HEK293T (cell line): Measurements from ENCODE around the gene CRYZL1.

Source experiments
- CTCF ChIA-PET: fragments of 350-600 bp; formaldehyde crosslinking; extraction: SDS; loops from one replicate; lab custom pipeline; 2021; ENCODE audit warnings: antibody characterized with exemption, inconsistent platforms; lab: Yijun Ruan, JAX
- POLR2A ChIA-PET: fragments of 350-600 bp; formaldehyde crosslinking; extraction: SDS; loops from one replicate; lab custom pipeline; 2020; ENCODE audit warnings: antibody characterized with exemption, inconsistent platforms; lab: Yijun Ruan, JAX
- DNase-seq: peaks from one replicate; pipeline ENCODE4 v3.0.0; 2012; ENCODE audit warnings: mixed read lengths; ENCODE audit errors: extremely low spot score
- ARNT ChIP-seq: fragments of 450-650 bp; IDR thresholded peaks from 2 replicates; pipeline ENCODE4 v1.6.1; 2017; ENCODE audit warnings: mild to moderate bottlenecking
- BHLHE40 ChIP-seq: fragments of 450-650 bp; IDR thresholded peaks from 2 replicates; pipeline ENCODE4 v1.6.1; 2016; ENCODE audit warnings: mild to moderate bottlenecking, moderate library complexity, borderline replicate concordance
- CTBP1 ChIP-seq: fragments of 450-650 bp; IDR thresholded peaks from 2 replicates; pipeline ENCODE4 v1.6.1; 2016; ENCODE audit warnings: borderline replicate concordance
- ELF4 ChIP-seq: fragments of 450-650 bp; IDR thresholded peaks from 2 replicates; pipeline ENCODE4 v1.6.1; 2017; ENCODE audit warnings: antibody characterized with exemption
- FOXA1 ChIP-seq: fragments of 450-650 bp; IDR thresholded peaks from 2 replicates; pipeline ENCODE4 v1.6.1; 2016; ENCODE audit warnings: mild to moderate bottlenecking
- FOXK2 ChIP-seq: fragments of 450-650 bp; IDR thresholded peaks from 2 replicates; pipeline ENCODE4 v1.6.1; 2016; ENCODE audit warnings: mild to moderate bottlenecking
- FOXM1 ChIP-seq: fragments of 450-650 bp; IDR thresholded peaks from 2 replicates; pipeline ENCODE4 v1.6.1; 2017; ENCODE audit warnings: mild to moderate bottlenecking, borderline replicate concordance
- HDGF ChIP-seq: fragments of 450-650 bp; IDR thresholded peaks from 2 replicates; pipeline ENCODE4 v1.6.1; 2017; ENCODE audit warnings: antibody characterized with exemption, borderline replicate concordance
- L3MBTL2 ChIP-seq: fragments of 450-650 bp; conservative IDR thresholded peaks from 2 replicates; pipeline ENCODE4 v1.6.1; 2016; ENCODE audit warnings: mild to moderate bottlenecking
- LEF1 ChIP-seq: fragments of 450-650 bp; IDR thresholded peaks from 2 replicates; pipeline ENCODE4 v1.6.1; 2017; ENCODE audit warnings: mild to moderate bottlenecking, borderline replicate concordance
- NFRKB ChIP-seq: fragments of 450-650 bp; IDR thresholded peaks from 2 replicates; pipeline ENCODE4 v1.6.1; 2016; ENCODE audit warnings: mild to moderate bottlenecking, moderate library complexity
- PKNOX1 ChIP-seq: fragments of 450-650 bp; IDR thresholded peaks from 2 replicates; pipeline ENCODE4 v1.6.1; 2016
- SP1 ChIP-seq: fragments of 450-650 bp; IDR thresholded peaks from 2 replicates; pipeline ENCODE4 v1.6.1; 2017
- SUZ12 ChIP-seq: fragments of 450-650 bp; IDR thresholded peaks from 2 replicates; pipeline ENCODE4 v1.6.1; 2016; ENCODE audit warnings: mild to moderate bottlenecking
- TARDBP ChIP-seq: fragments of 450-650 bp; IDR thresholded peaks from 2 replicates; pipeline ENCODE4 v1.6.1; 2016
- ZNF384 ChIP-seq: fragments of 450-650 bp; IDR thresholded peaks from 2 replicates; pipeline ENCODE4 v1.6.1; 2016

Gene CRYZL1

GRCh38 chr21:33569991-33570390, 71.5 kb downstream of the CRYZL1 start:
- DNase-seq, result no peak
- CTCF ChIA-PET, result no interaction called here
- TF ChIP-seq ARNT (no peak), FOXK2 (no peak), LEF1 (no peak), ZNF384 (no peak), FOXA1 (no peak)
- POLR2A ChIA-PET, result no interaction called here

- ChIA-PET CTCF (no interaction called here), POLR2A (no interaction called here)
- DNase-seq, result no peak
- TF ChIP-seq FOXM1 (no peak), FOXK2 (no peak), NFRKB (no peak), LEF1 (no peak), CTBP1 (no peak), SP1 (no peak), ZNF384 (no peak), HDGF (no peak), TARDBP (no peak)
These were observed 73.1 kb downstream of the CRYZL1 start for GRCh38 chr21:33568448-33568847.

GRCh38 chr21:33567914-33568313, 73.6 kb downstream of the CRYZL1 start:
- CTCF ChIA-PET, result no interaction called here
- DNase-seq, result no peak
- TF ChIP-seq SP1 (no peak), FOXM1 (no peak), HDGF (no peak), NFRKB (no peak), FOXA1 (no peak)
- POLR2A ChIA-PET, result no interaction called here

- POLR2A ChIA-PET, result no interaction called here
- DNase-seq, result no peak
- CTCF ChIA-PET, result no interaction called here
- TF ChIP-seq SP1 (no peak), FOXA1 (no peak), CTBP1 (no peak), FOXK2 (no peak), ZNF384 (no peak), NFRKB (no peak), FOXM1 (no peak), BHLHE40 (no peak), LEF1 (no peak), SUZ12 (no peak), HDGF (no peak), TARDBP (no peak)
These were observed 75.0 kb downstream of the CRYZL1 start for GRCh38 chr21:33566514-33566913.

- no peak for DNase-seq
- ChIA-PET POLR2A (no interaction called here), CTCF (interaction anchor here (0.6 kb wide), 2 partner anchors 850 to 961 kb away, joined by 3 to 4 read pairs; no protein-coding TSS in a partner anchor)
- TF ChIP-seq ZNF384, result no peak
These were observed 79.2 kb downstream of the CRYZL1 start for GRCh38 chr21:33562389-33562788.

GRCh38 chr21:33561373-33561772, 80.2 kb downstream of the CRYZL1 start:
- ChIA-PET CTCF (no interaction called here), POLR2A (no interaction called here)
- no peak for DNase-seq
- TF ChIP-seq ARNT (no peak), TARDBP (no peak), ELF4 (no peak), NFRKB (no peak), FOXK2 (no peak), SUZ12 (no peak), L3MBTL2 (no peak), CTBP1 (no peak), ZNF384 (no peak), LEF1 (no peak), BHLHE40 (no peak), FOXM1 (no peak), HDGF (no peak), SP1 (no peak)

- DNase-seq, result no peak
- ChIA-PET CTCF (no interaction called here), POLR2A (no interaction called here)
- TF ChIP-seq NFRKB (no peak), HDGF (no peak), TARDBP (no peak), PKNOX1 (no peak), SP1 (no peak), FOXA1 (no peak), SUZ12 (no peak), L3MBTL2 (no peak), ELF4 (no peak), ZNF384 (no peak), FOXM1 (no peak), ARNT (no peak), BHLHE40 (no peak), CTBP1 (no peak), FOXK2 (no peak), LEF1 (no peak)
These were observed 80.6 kb downstream of the CRYZL1 start for GRCh38 chr21:33560965-33561364.

GRCh38 chr21:33559813-33560212, 81.7 kb downstream of the CRYZL1 start:
- POLR2A ChIA-PET, result no interaction called here
- TF ChIP-seq SUZ12 (no peak), ELF4 (no peak)
- CTCF ChIA-PET, result no interaction called here
- DNase-seq, result no peak
